ENCODE data around the gene ABR. TPM values are rescaled to one million over a fixed set of nuclear protein-coding genes. Genes with fewer than 3 reads are reported as not detected.

ABR gene
- total RNA-seq, 2 donors from 2014 or later = 243 to 326 TPM

- no peak for TF ChIP-seq CTCF (IDR thresholded peaks at IDR 0.05)
- DNase-seq = no peak
- H3K27ac ChIP-seq = no peak overlapping the region
- no peaks in the 10 kb centered on the region for H3K36me3 ChIP-seq
- no peaks in the 10 kb centered on the region for H3K4me1 ChIP-seq
- peak overlapping the region in 1 of 2 donors; percentile 31 for H3K9ac ChIP-seq (ENCODE audit: low read depth in 2 of 2, low read length in 2 of 2)
- intact Hi-C loops (cut with DNase I) = no loop called here
- H3K4me3 ChIP-seq = no peak overlapping the region
- no peaks in the 10 kb centered on the region for H3K9me3 ChIP-seq
- H3K27me3 ChIP-seq = no peaks in the 10 kb centered on the region
These were observed 161.2 kb downstream of the ABR start for GRCh38 chr17:1018547-1018946.

GRCh38 chr17:1013729-1014090 lies 166.1 kb downstream of the ABR start:
- Histone ChIP-seq H3K27me3 (no peaks in the 10 kb centered on the region), H3K9ac (ENCODE audit: low read depth in 2 of 2, low read length in 2 of 2) (no peak overlapping the region), H3K4me3 (no peak overlapping the region), H3K36me3 (peaks cover 17% of the 10 kb centered on the region), H3K9me3 (no peaks in the 10 kb centered on the region), H3K27ac (no peak overlapping the region), H3K4me1 (no peaks in the 10 kb centered on the region)
- no peak for TF ChIP-seq CTCF (IDR thresholded peaks at IDR 0.05)
- DNase-seq = no peak
- intact Hi-C loops (cut with DNase I) = no loop called here

- no peak overlapping the region for H3K27ac ChIP-seq
- peaks cover 17% of the 10 kb centered on the region for H3K36me3 ChIP-seq
- H3K4me1 ChIP-seq = no peaks in the 10 kb centered on the region
- intact Hi-C loops (cut with DNase I) = no loop called here
- no peak overlapping the region for H3K4me3 ChIP-seq
- no peak for DNase-seq
- H3K9ac ChIP-seq (ENCODE audit: low read depth in 2 of 2, low read length in 2 of 2) = no peak overlapping the region
- H3K27me3 ChIP-seq = no peaks in the 10 kb centered on the region
- no peaks in the 10 kb centered on the region for H3K9me3 ChIP-seq
- TF ChIP-seq CTCF (IDR thresholded peaks at IDR 0.05) = no peak
These were observed 166.7 kb downstream of the ABR start for GRCh38 chr17:1012823-1013728.

- no peak for DNase-seq
- no peak for TF ChIP-seq CTCF (IDR thresholded peaks at IDR 0.05)
- Histone ChIP-seq H3K4me1 (no peaks in the 10 kb centered on the region), H3K27me3 (no peaks in the 10 kb centered on the region), H3K36me3 (peaks cover 17% of the 10 kb centered on the region), H3K27ac (no peak overlapping the region), H3K9me3 (no peaks in the 10 kb centered on the region), H3K4me3 (no peak overlapping the region), H3K9ac (ENCODE audit: low read depth in 2 of 2, low read length in 2 of 2) (no peak overlapping the region)
- intact Hi-C loops (cut with DNase I) = no loop called here
These were observed 167.7 kb downstream of the ABR start for GRCh38 chr17:1011760-1012735.

- no peak for TF ChIP-seq CTCF (IDR thresholded peaks at IDR 0.05)
- H3K4me1 ChIP-seq = no peaks in the 10 kb centered on the region
- H3K9ac ChIP-seq (ENCODE audit: low read depth in 2 of 2, low read length in 2 of 2) = no peak overlapping the region
- H3K4me3 ChIP-seq = no peak overlapping the region
- H3K36me3 ChIP-seq = peaks cover 17% of the 10 kb centered on the region
- intact Hi-C loops (cut with DNase I) = no loop called here
- H3K27ac ChIP-seq = no peak overlapping the region
- no peak for DNase-seq
- no peaks in the 10 kb centered on the region for H3K27me3 ChIP-seq
- H3K9me3 ChIP-seq = no peaks in the 10 kb centered on the region
These were observed 168.6 kb downstream of the ABR start for GRCh38 chr17:1011138-1011537.

All from colonic mucosa (tissue), 4 donors.